Retina (tissue), 1 donor: ENCODE measurements around the gene RMRP.
A peak's percentile ranks its signal among the peaks of the same experiment; 100 is the strongest.
"Not testable (repeated sequence)": the region's sequence is repeated elsewhere in the genome, so short reads cannot be mapped to it uniquely, and the experiment has no call there.

Experiments
- DNase-seq: peaks from one replicate; pipeline ENCODE4 v3.0.0-alpha.2; 2016

Gene RMRP

GRCh38 chr9:35664531-35665470 is 7.0 kb upstream of the RMRP start, which contains the start of gene ARHGEF39:
Gene ARHGEF39 (minus strand): TSS chr9:35665195. CDS start chr9:35665169, 26 bp downstream.
- peak; percentile 93 for DNase-seq

GRCh38 chr9:35662437-35662836 is 4.6 kb upstream of the RMRP start:
- no peak for DNase-seq

- DNase-seq: no peak
Observed at GRCh38 chr9:35661756-35662350, 4.0 kb upstream of the RMRP start.

- no peak for DNase-seq
Observed at GRCh38 chr9:35660966-35661415, 3.2 kb upstream of the RMRP start.

GRCh38 chr9:35659340-35659739 is 1.5 kb upstream of the RMRP start:
- no peak for DNase-seq

GRCh38 chr9:35658968-35659220 is 1.1 kb upstream of the RMRP start:
- DNase-seq: no peak

GRCh38 chr9:35658137-35658967 is 533 bp upstream of the RMRP start, which contains the start of gene CCDC107:
Gene CCDC107 (plus strand): TSS chr9:35658292. CDS start chr9:35658380, 88 bp downstream.
- DNase-seq: peak; percentile 99

GRCh38 chr9:35656831-35657545 is 831 bp downstream of the RMRP start:
- DNase-seq: no peak

- no peak for DNase-seq
Observed at GRCh38 chr9:35656348-35656747, 1.5 kb downstream of the RMRP start.

- DNase-seq: no peak
Observed at GRCh38 chr9:35653611-35654010, 4.2 kb downstream of the RMRP start.

GRCh38 chr9:35652829-35653209 is 5.0 kb downstream of the RMRP start:
- DNase-seq: no peak

GRCh38 chr9:35651956-35652828 is 5.6 kb downstream of the RMRP start:
- DNase-seq: no peak

- DNase-seq: no peak
Observed at GRCh38 chr9:35650341-35651158, 7.3 kb downstream of the RMRP start, which contains the start of gene SIT1. Gene SIT1 (minus strand): TSS chr9:35650931. CDS start chr9:35650853, 78 bp downstream.

- DNase-seq: no peak
Observed at GRCh38 chr9:35649431-35650340, 8.1 kb downstream of the RMRP start.

- DNase-seq: peak; percentile 97
Observed at GRCh38 chr9:35646533-35647265, 11.1 kb downstream of the RMRP start.

- no peak for DNase-seq
Observed at GRCh38 chr9:35646153-35646532, 11.7 kb downstream of the RMRP start.

- DNase-seq: not testable (repeated sequence)
Observed at GRCh38 chr9:35645736-35646135, 12.1 kb downstream of the RMRP start.

GRCh38 chr9:35643046-35643445 is 14.8 kb downstream of the RMRP start:
- no peak for DNase-seq

- DNase-seq: not testable (repeated sequence)
Observed at GRCh38 chr9:35641478-35641877, 16.3 kb downstream of the RMRP start.
